Ishikawa (cell line): ENCODE measurements around the gene JPH4.
A peak's percentile ranks its signal among the peaks of the same experiment; 100 is the strongest.

ENCODE experiments used
- CEBPB ChIP-seq: IDR thresholded peaks from 2 replicates; pipeline ENCODE4 v1.6.1; 2012
- CREB1 ChIP-seq: IDR thresholded peaks from 2 replicates; pipeline ENCODE4 v1.6.1; 2012; ENCODE audit warnings: low read depth
- EGR1 ChIP-seq: IDR thresholded peaks from 2 replicates; pipeline ENCODE4 v1.6.1; 2012
- EP300 ChIP-seq: IDR thresholded peaks from 2 replicates; pipeline ENCODE4 v1.6.1; 2012; ENCODE audit warnings: borderline replicate concordance
- FOXM1 ChIP-seq: IDR thresholded peaks from 2 replicates; pipeline ENCODE4 v1.6.1; 2012; ENCODE audit warnings: low read depth, borderline replicate concordance
- MAX ChIP-seq: IDR thresholded peaks from 2 replicates; pipeline ENCODE4 v1.6.1; 2012
- NFIC ChIP-seq: IDR thresholded peaks from 2 replicates; pipeline ENCODE4 v1.6.1; 2012
- RAD21 ChIP-seq: IDR thresholded peaks from 2 replicates; pipeline ENCODE4 v1.6.1; 2012; ENCODE audit warnings: low read depth
- REST ChIP-seq: IDR thresholded peaks from 2 replicates; pipeline ENCODE4 v1.6.1; 2012; ENCODE audit warnings: low read depth, mild to moderate bottlenecking
- TAF1 ChIP-seq: IDR thresholded peaks from 2 replicates; pipeline ENCODE4 v1.6.1; 2012; ENCODE audit warnings: low read depth, mild to moderate bottlenecking
- TEAD4 ChIP-seq: IDR thresholded peaks from 2 replicates; pipeline ENCODE4 v1.6.1; 2012
- YY1 ChIP-seq: IDR thresholded peaks from 2 replicates; pipeline ENCODE4 v1.6.1; 2012; ENCODE audit warnings: low read depth
- ZBTB7A ChIP-seq: IDR thresholded peaks from 2 replicates; pipeline ENCODE4 v1.6.1; 2012; ENCODE audit warnings: low read depth

GRCh38 chr14:23567186-23568020, 11.2 kb downstream of the JPH4 start, which contains the start of gene AP1G2:
- TF ChIP-seq EGR1 = no peak
- 0 out of 2 replicates have a peak, but pooled peaks have one; percentile 14 for TF ChIP-seq EP300
- TF ChIP-seq ZBTB7A = peak; percentile 89
- no peak for TF ChIP-seq FOXM1
- TF ChIP-seq NFIC = peak; percentile 9; the same call in 1 of the 2 replicates
- TF ChIP-seq CREB1 = no peak
- TF ChIP-seq REST = no peak
- TF ChIP-seq CEBPB = no peak
- TF ChIP-seq RAD21 = no peak
- TF ChIP-seq TAF1 = peak; percentile 54; the same call in 1 of the 2 replicates
- no peak for TF ChIP-seq TEAD4
- peak; percentile 69 for TF ChIP-seq MAX
- TF ChIP-seq YY1 = peak; percentile 33; the same call in 1 of the 2 replicates
